ENCODE measurements around the gene OR56B4. TPM values are rescaled to one million over a fixed set of nuclear protein-coding genes. Genes with fewer than 3 reads are reported as not detected.
"Not testable (repeated sequence)": the region's sequence is repeated elsewhere in the genome, so short reads cannot be mapped to it uniquely, and the experiment has no call there.

Gene OR56B4
- total RNA-seq, 1 donor from 2014 or later: not detected

DNA sequence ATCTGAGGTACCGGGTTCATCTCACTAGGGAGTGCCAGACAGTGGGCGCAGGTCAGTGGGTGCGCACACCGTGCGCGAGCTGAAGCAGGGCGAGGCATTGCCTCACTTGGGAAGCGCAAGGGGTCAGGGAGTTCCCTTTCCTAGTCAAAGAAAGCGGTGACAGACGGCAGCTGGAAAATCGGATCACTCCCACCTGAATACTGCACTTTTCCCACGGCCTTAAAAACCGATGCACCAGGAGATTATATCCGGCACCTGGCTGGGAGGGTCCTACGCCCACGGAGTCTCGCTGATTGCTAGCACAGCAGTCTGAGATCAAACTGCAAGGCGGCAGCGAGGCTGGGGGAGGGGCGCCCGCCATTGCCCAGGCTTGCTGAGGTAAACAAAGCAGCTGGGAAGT lies 36.3 kb downstream of the OR56B4 start:
- DNase-seq (ENCODE audit: extremely low read depth, low read depth, low spot score): not testable (repeated sequence)

DNA sequence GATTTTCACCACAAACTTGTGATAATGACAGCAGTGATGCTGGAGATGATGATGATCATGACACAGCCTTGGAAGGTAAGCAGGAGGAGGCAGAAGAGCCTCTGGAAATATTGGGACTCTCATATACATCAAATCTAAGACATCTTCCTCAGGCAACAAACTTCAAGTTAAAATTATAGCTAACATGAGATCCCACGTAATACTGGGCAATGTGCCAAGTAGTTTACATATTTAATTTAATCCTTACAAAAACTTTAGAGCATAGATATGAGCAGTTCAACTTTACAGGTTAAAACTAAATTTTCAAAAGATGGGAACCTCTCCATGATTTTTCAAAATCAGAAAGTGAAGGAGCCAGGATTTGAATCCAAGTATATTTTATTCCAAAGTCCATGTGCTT lies 43.6 kb downstream of the OR56B4 start:
- DNase-seq (ENCODE audit: extremely low read depth, low read depth, low spot score): no peak

GRCh38 chr11:6152126-6152525 lies 44.6 kb downstream of the OR56B4 start:
- no peak for DNase-seq (ENCODE audit: extremely low read depth, low read depth, low spot score)

GRCh38 chr11:6156628-6157359 lies 49.3 kb downstream of the OR56B4 start:
- DNase-seq (ENCODE audit: extremely low read depth, low read depth, low spot score): no peak

Other genes starting within 250 kb of the OR56B4 start
- gene OR52E8, start 250.0 kb upstream of the OR56B4 start, total RNA-seq: not detected in 2 replicates
- not detected in 2 replicates for gene OR52E4, start 227.1 kb upstream of the OR56B4 start, total RNA-seq
- gene OR52E5, start 214.5 kb upstream of the OR56B4 start, total RNA-seq: not detected in 2 replicates
- gene OR56A3, start 165.4 kb upstream of the OR56B4 start, total RNA-seq: not detected in 2 replicates
- not detected in 2 replicates for gene OR56A5, start 139.2 kb upstream of the OR56B4 start, total RNA-seq
- gene OR52L1, start 120.7 kb upstream of the OR56B4 start, total RNA-seq: not detected in 2 replicates
- gene OR56A4, start 100.7 kb upstream of the OR56B4 start, total RNA-seq: not detected in 2 replicates
- under 0.01 TPM in 1 of 2 replicates, not detected in the other for gene OR56A1, start 76.9 kb upstream of the OR56B4 start, total RNA-seq
- not detected in 2 replicates for gene OR52B2, start 62.6 kb downstream of the OR56B4 start, total RNA-seq
- not detected in 2 replicates for gene OR52W1, start 91.5 kb downstream of the OR56B4 start, total RNA-seq
- gene C11orf42, start 97.9 kb downstream of the OR56B4 start, total RNA-seq: not detected in 2 replicates
- 16.1 and 22.9 TPM in 2 replicates for gene FHIP1B, start 127.0 kb downstream of the OR56B4 start, total RNA-seq
- gene CNGA4, start 131.4 kb downstream of the OR56B4 start, total RNA-seq: 0.12 TPM in 1 of 2 replicates, not detected in the other
- not detected in 2 replicates for gene CCKBR, start 152.2 kb downstream of the OR56B4 start, total RNA-seq
- gene CAVIN3, start 212.8 kb downstream of the OR56B4 start, total RNA-seq: 365 and 424 TPM in 2 replicates

All from glomerular endothelial cell (primary cell).